Mesenchymal stem cell (in vitro differentiated cells and primary cell): ENCODE results near the gene EEF2K.

Experiments
- DNase-seq: peaks from one replicate; pipeline ENCODE4 v3.0.0-alpha.2; 2013
- H2AFZ ChIP-seq: one replicate; pipeline ENCODE4 v1.6.1; 2013; ENCODE audit warnings: low read depth, mild to moderate bottlenecking, control low read depth, inconsistent platforms, low read length, moderate library complexity
- H2AK5ac ChIP-seq: 2 replicates; pipeline ENCODE4 v1.6.1; 2013; ENCODE audit warnings: low read length, moderate library complexity, mild to moderate bottlenecking, inconsistent platforms; ENCODE audit not compliant: severe bottlenecking
- H2BK120ac ChIP-seq: one replicate; pipeline ENCODE4 v1.6.1; 2013; ENCODE audit warnings: low read depth, mild to moderate bottlenecking, inconsistent platforms, low read length, moderate library complexity
- H2BK12ac ChIP-seq, 2 experiments: one replicate each; pipeline ENCODE4 v1.6.1; 2013; ENCODE audit warnings: inconsistent platforms in 2 of 2, low read length in 2 of 2, mild to moderate bottlenecking in 2 of 2, moderate library complexity in 2 of 2, control low read depth in 1 of 2
- H2BK15ac ChIP-seq: one replicate; pipeline ENCODE4 v1.6.1; 2013; ENCODE audit warnings: mild to moderate bottlenecking, low read depth, inconsistent platforms; ENCODE audit not compliant: poor library complexity, severe bottlenecking
- H2BK5ac ChIP-seq: 2 replicates; pipeline ENCODE4 v1.6.1; 2013; ENCODE audit warnings: low read depth, mild to moderate bottlenecking, low read length, control low read depth, inconsistent platforms; ENCODE audit not compliant: poor library complexity, severe bottlenecking
- H3K14ac ChIP-seq, 2 experiments: one replicate each; pipeline ENCODE4 v1.6.1; 2013; ENCODE audit warnings: inconsistent platforms in 2 of 2, low read length in 2 of 2, control low read depth in 1 of 2, mild to moderate bottlenecking in 1 of 2, moderate library complexity in 1 of 2
- H3K18ac ChIP-seq, 2 experiments: one replicate each; pipeline ENCODE4 v1.6.1; 2013; ENCODE audit warnings: inconsistent platforms in 2 of 2, low read length in 2 of 2, control low read depth in 1 of 2, low read depth in 1 of 2, mild to moderate bottlenecking in 1 of 2
- H3K23ac ChIP-seq, 2 experiments: one replicate each; pipeline ENCODE4 v1.6.1; 2013; ENCODE audit warnings: inconsistent platforms in 2 of 2, low read length in 2 of 2, mild to moderate bottlenecking in 2 of 2, moderate library complexity in 2 of 2, control low read depth in 1 of 2
- H3K27ac ChIP-seq: 2 replicates; pipeline ENCODE4 v1.5.1; 2013; ENCODE audit warnings: mild to moderate bottlenecking, moderate library complexity, low read length, control low read depth, inconsistent platforms; ENCODE audit not compliant: poor library complexity, severe bottlenecking
- H3K27me3 ChIP-seq, 2 experiments: 2 replicates each; pipeline versions ENCODE4 v1.6.1 to v1.7.0; 2013; ENCODE audit warnings: low read length in 2 of 2, mild to moderate bottlenecking in 2 of 2, moderate library complexity in 2 of 2, control low read depth in 1 of 2, inconsistent platforms in 1 of 2; ENCODE audit not compliant: control insufficient read depth in 1 of 2, insufficient read depth in 1 of 2
- H3K36me3 ChIP-seq, 2 experiments: 2 replicates each; pipeline versions ENCODE4 v1.6.1 to v1.7.0; 2013; ENCODE audit warnings: low read length in 2 of 2, control low read depth in 1 of 2, inconsistent platforms in 1 of 2, low read depth in 1 of 2, mild to moderate bottlenecking in 1 of 2; ENCODE audit not compliant: insufficient read depth in 2 of 2, control insufficient read depth in 1 of 2
- H3K4ac ChIP-seq, 2 experiments: one replicate each; pipeline ENCODE4 v1.6.1; 2013; ENCODE audit warnings: inconsistent platforms in 2 of 2, low read length in 2 of 2, mild to moderate bottlenecking in 2 of 2, moderate library complexity in 2 of 2, control low read depth in 1 of 2, low read depth in 1 of 2
- H3K4me1 ChIP-seq: 2 replicates; pipeline ENCODE4 v1.6.1; 2013; ENCODE audit warnings: low read depth, low read length, control low read depth; ENCODE audit not compliant: control insufficient read depth, insufficient read depth
- H3K4me2 ChIP-seq: 2 replicates; pipeline ENCODE4 v1.6.1; 2013; ENCODE audit warnings: low read length, mild to moderate bottlenecking, inconsistent platforms; ENCODE audit not compliant: poor library complexity, severe bottlenecking
- H3K4me3 ChIP-seq, 2 experiments: 2 replicates each; pipeline versions ENCODE4 v1.5.1 to v1.7.0; 2013; ENCODE audit warnings: low read length in 2 of 2, mild to moderate bottlenecking in 2 of 2, control low read depth in 1 of 2, low read depth in 1 of 2; ENCODE audit not compliant: insufficient read depth in 1 of 2
- H3K79me1 ChIP-seq: replicated peaks from 2 replicates; pipeline ENCODE4 v1.6.1; 2013; ENCODE audit warnings: mild to moderate bottlenecking, control low read depth, low read length, inconsistent platforms; ENCODE audit not compliant: poor library complexity, severe bottlenecking
- H3K9ac ChIP-seq: 2 replicates; pipeline ENCODE4 v1.7.0; 2013; ENCODE audit warnings: mild to moderate bottlenecking, low read length, moderate library complexity
- H3K9me3 ChIP-seq: 2 replicates; pipeline ENCODE4 v1.7.0; 2013; ENCODE audit warnings: mild to moderate bottlenecking, low read length; ENCODE audit not compliant: control insufficient read depth
- H4K8ac ChIP-seq: one replicate; pipeline ENCODE4 v1.6.1; 2013; ENCODE audit warnings: inconsistent platforms, mild to moderate bottlenecking, low read length, moderate library complexity
- H4K91ac ChIP-seq: one replicate; pipeline ENCODE4 v1.6.1; 2013; ENCODE audit warnings: mild to moderate bottlenecking, low read length, inconsistent platforms
- WGBS: methylation state at CpG from one replicate; pipeline ENCODE4 v1.1.7; 2013; ENCODE audit warnings: mixed read lengths; 5-methylcytosine and 5-hydroxymethylcytosine counted together

Gene EEF2K

DNA sequence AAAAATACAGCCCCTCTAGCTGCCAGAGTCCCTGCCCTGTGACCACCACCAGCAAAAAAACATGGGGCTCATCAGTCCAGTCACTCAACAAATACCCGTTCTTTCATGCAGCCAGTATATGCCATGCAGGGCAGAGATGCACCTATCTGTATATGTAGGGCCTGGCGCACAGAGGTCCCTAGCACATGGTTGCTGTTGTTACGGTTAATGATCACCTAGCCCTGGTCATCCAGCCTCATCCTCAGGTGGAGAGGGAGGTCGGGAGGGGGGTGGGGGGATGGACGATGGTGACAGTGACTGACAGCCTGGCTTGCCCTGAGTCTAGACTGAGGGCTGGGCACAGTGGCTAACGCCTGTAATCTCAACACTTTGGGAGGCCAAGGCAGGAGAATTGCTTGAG, 42.3 kb upstream of the EEF2K start:
- no peak overlapping the region for H3K14ac ChIP-seq
- no peak overlapping the region for H3K23ac ChIP-seq
- no peak overlapping the region for H2BK5ac ChIP-seq
- DNase-seq: no peak
- H3K9ac ChIP-seq: no peak overlapping the region
- no peak overlapping the region for H2BK12ac ChIP-seq
- H4K8ac ChIP-seq: no peak overlapping the region
- H3K4me3 ChIP-seq: no peak overlapping the region
- H3K18ac ChIP-seq: no peak overlapping the region
- peaks cover 11% of the 10 kb centered on the region for H3K9me3 ChIP-seq
- H3K4me1 ChIP-seq: peaks cover 4% of the 10 kb centered on the region
- no peak overlapping the region for H2BK15ac ChIP-seq
- H3K4me2 ChIP-seq: no peak overlapping the region
- WGBS: 92% methylated on average over 6 of the region's 6 CpGs
- H3K27me3 ChIP-seq: peaks cover 47% of the 10 kb centered on the region in 2 experiments
- no peaks in the 10 kb centered on the region for H3K36me3 ChIP-seq
- no peaks in the 10 kb centered on the region for H3K79me1 ChIP-seq
- H2AFZ ChIP-seq: no peak overlapping the region
- no peak overlapping the region for H3K27ac ChIP-seq
- no peak overlapping the region for H3K4ac ChIP-seq
- H2AK5ac ChIP-seq: no peak overlapping the region
- no peak overlapping the region for H2BK120ac ChIP-seq
- H4K91ac ChIP-seq: no peak overlapping the region

DNA sequence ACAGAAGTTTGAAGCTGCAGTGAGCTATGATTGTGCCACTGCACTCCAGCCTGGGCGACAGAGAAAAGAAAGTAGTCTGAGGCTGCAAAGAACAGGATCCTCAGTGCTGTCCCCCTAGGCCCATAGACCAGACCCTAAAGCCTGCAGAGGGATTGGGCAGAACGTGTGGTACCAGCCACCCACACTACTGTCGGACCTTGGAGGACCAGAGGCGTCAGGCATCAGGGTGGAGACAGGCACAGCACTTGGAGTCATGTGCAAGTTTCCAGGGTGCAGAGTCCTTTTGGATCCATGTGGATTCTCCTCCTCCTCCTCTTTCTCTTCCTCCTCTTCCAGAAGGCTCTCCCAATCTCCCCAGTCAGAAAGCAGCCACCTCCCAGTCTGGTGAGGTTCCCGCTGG, 41.6 kb upstream of the EEF2K start:
- no peak overlapping the region for H3K4ac ChIP-seq
- H3K27ac ChIP-seq: no peak overlapping the region
- no peak overlapping the region for H2BK12ac ChIP-seq
- H2AK5ac ChIP-seq: no peak overlapping the region
- peaks cover 46 to 47% of the 10 kb centered on the region in 2 experiments for H3K27me3 ChIP-seq
- H3K4me2 ChIP-seq: no peak overlapping the region
- H3K36me3 ChIP-seq: no peaks in the 10 kb centered on the region
- H3K4me1 ChIP-seq: peaks cover 4% of the 10 kb centered on the region
- DNase-seq: no peak
- H3K14ac ChIP-seq: no peak overlapping the region
- H2AFZ ChIP-seq: no peak overlapping the region
- no peak overlapping the region for H4K91ac ChIP-seq
- no peak overlapping the region for H2BK120ac ChIP-seq
- H3K79me1 ChIP-seq: no peaks in the 10 kb centered on the region
- H3K18ac ChIP-seq: no peak overlapping the region
- no peak overlapping the region for H3K23ac ChIP-seq
- no peak overlapping the region for H2BK15ac ChIP-seq
- WGBS: 89% methylated on average over 5 of the region's 5 CpGs
- H2BK5ac ChIP-seq: no peak overlapping the region
- H4K8ac ChIP-seq: no peak overlapping the region
- no peak overlapping the region for H3K4me3 ChIP-seq
- no peak overlapping the region for H3K9ac ChIP-seq
- H3K9me3 ChIP-seq: peaks cover 11% of the 10 kb centered on the region

DNA sequence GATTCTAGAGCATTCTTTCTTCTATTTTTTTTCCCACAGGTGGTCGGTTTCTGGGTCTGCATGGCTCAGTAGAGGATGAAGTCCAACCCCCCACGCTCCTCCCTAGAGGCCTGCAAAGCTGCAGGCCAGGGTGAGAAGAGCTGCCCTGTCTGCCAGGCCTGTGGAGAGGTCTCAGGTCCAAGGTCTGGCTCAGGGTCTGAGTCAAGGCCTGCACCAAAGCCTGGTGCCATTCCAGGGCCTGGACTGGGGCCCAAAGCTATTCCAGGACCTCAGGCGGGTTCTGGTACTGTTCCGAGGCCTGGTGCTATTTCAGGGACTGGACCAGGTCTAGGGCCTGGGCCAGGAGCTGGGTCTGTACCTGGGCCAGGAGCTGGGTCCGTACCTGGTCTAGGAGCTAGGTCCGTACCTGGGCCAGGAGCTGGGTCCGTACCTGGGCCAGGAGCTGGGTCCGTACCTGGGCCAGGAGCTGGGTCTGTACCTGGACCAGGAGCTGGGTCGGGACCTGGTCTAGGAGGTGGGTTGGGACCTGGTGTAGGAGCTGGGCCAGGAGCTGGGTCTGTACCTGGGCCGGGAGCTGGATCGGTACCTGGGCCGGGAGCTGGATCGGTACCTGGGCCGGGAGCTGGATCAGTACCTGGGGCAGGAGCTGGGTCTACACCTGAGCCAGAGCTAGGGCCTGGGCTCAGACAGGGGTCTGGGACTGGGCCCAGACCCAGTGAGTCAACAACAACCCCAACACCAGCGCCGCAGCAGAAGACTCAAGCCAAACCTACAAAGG, 40.4 kb upstream of the EEF2K start:
- Histone ChIP-seq H3K27me3 (peaks cover 34 to 39% of the 10 kb centered on the region in 2 experiments), H2BK5ac (no peak overlapping the region), H3K18ac (no peak overlapping the region), H2AFZ (no peak overlapping the region), H2BK120ac (no peak overlapping the region), H3K4me2 (no peak overlapping the region), H3K4ac (no peak overlapping the region), H2BK15ac (no peak overlapping the region), H3K23ac (no peak overlapping the region), H2BK12ac (no peak overlapping the region), H3K4me1 (peaks cover 4% of the 10 kb centered on the region), H4K8ac (no peak overlapping the region), H3K9ac (no peak overlapping the region), H2AK5ac (no peak overlapping the region), H3K27ac (no peak overlapping the region), H3K4me3 (no peak overlapping the region), H4K91ac (no peak overlapping the region), H3K79me1 (no peaks in the 10 kb centered on the region), H3K36me3 (no peaks in the 10 kb centered on the region), H3K9me3 (peaks cover 11% of the 10 kb centered on the region), H3K14ac (no peak overlapping the region)
- no peak for DNase-seq
- 86% methylated on average over 15 of the region's 16 CpGs for WGBS

DNA sequence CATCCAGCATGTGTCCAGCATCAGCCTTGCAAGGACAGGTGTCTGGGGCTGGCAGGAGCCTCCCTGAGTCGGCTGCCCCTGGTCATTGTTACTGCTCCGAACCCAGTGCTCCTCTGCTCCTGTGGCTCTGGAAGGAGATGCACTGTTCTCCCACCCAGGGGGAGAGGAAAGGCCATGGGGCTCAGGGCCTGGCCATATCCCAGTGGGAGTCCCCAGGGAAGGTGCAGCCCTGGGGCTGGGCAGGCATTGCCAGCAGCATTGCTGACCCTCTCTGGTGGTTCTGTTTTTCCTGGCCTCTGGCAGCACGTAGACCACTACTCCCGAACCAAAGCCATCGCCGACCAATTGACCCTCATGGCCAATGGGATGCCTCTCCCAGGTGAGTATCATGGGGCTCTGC, 34.1 kb upstream of the EEF2K start:
- WGBS: 83% methylated on average over 6 of the region's 6 CpGs
- H3K4me3 ChIP-seq: no peak overlapping the region
- H2BK120ac ChIP-seq: no peak overlapping the region
- H2BK15ac ChIP-seq: no peak overlapping the region
- H3K4ac ChIP-seq: no peak overlapping the region
- no peak overlapping the region for H3K23ac ChIP-seq
- peaks cover 6 to 13% of the 10 kb centered on the region in 2 experiments for H3K27me3 ChIP-seq
- H2AFZ ChIP-seq: no peak overlapping the region
- no peaks in the 10 kb centered on the region for H3K9me3 ChIP-seq
- no peak overlapping the region for H2BK12ac ChIP-seq
- no peak overlapping the region for H3K14ac ChIP-seq
- no peak for DNase-seq
- no peak overlapping the region for H3K27ac ChIP-seq
- no peaks in the 10 kb centered on the region for H3K4me1 ChIP-seq
- H2BK5ac ChIP-seq: no peak overlapping the region
- H2AK5ac ChIP-seq: no peak overlapping the region
- no peak overlapping the region for H3K4me2 ChIP-seq
- H3K79me1 ChIP-seq: no peaks in the 10 kb centered on the region
- no peaks in the 10 kb centered on the region for H3K36me3 ChIP-seq
- H4K8ac ChIP-seq: no peak overlapping the region
- no peak overlapping the region for H3K18ac ChIP-seq
- no peak overlapping the region for H4K91ac ChIP-seq
- H3K9ac ChIP-seq: no peak overlapping the region
